Activated T-helper 1 cell treated with anti-CD3 and anti-CD28 coated beads, Interleukin-12 subunit alpha, Interleukin-12 subunit beta, Interleukin-2, Interleukin-4 antibody, amounts not matched to agents 30 ng/mL and 10 ng/mL and 1 ng/mL, durations not matched to agents 14 hours and 24 hours and 36 hours (primary cell): Measurements from ENCODE around the gene AXIN1. TPM values are rescaled to one million over a fixed set of nuclear protein-coding genes. Genes with fewer than 3 reads are reported as not detected.

Experiments used
- DNase-seq: peaks from one replicate; pipeline ENCODE4 v3.0.0; 2021; ENCODE audit warnings: low spot score
- H3K27ac Mint-ChIP-seq: one replicate; pipeline ENCODE4 v1.8.0; 2021; ENCODE audit warnings: mild to moderate bottlenecking, mixed read lengths
- H3K27me3 Mint-ChIP-seq: one replicate; pipeline ENCODE4 v1.8.0; 2022; ENCODE audit warnings: mild to moderate bottlenecking, moderate library complexity, mixed read lengths; ENCODE audit not compliant: insufficient read depth
- H3K36me3 Mint-ChIP-seq: one replicate; pipeline ENCODE4 v1.8.0; 2021; ENCODE audit warnings: low read depth, mixed read lengths
- H3K4me1 Mint-ChIP-seq: one replicate; pipeline ENCODE4 v1.8.0; 2021; ENCODE audit warnings: low read depth, mixed read lengths
- H3K4me3 Mint-ChIP-seq: one replicate; pipeline ENCODE4 v1.8.0; 2021; ENCODE audit warnings: mild to moderate bottlenecking, moderate library complexity, mixed read lengths
- H3K9me3 Mint-ChIP-seq: one replicate; pipeline ENCODE4 v1.8.0; 2021; ENCODE audit warnings: mixed read lengths
- intact Hi-C: fragments of 100-400 bp; cut with micrococcal nuclease; formaldehyde crosslinking; loops from one replicate; pipeline ENCODE4 v1.15.1; 2024
- total RNA-seq: library from RNA; stranded (reverse); gene quantifications from 2 replicates; pipeline ENCODE4 v1.2.3, GENCODE V29; 2022

AXIN1 gene
- total RNA-seq, 1 donor from 2014 or later, result 30.3 TPM

- intact Hi-C loops, result no loop called here
- Mint-ChIP-seq H3K4me1 (no peaks in the 10 kb centered on the region), H3K36me3 (peaks cover 3% of the 10 kb centered on the region), H3K4me3 (no peak overlapping the region), H3K27ac (no peak overlapping the region), H3K27me3 (no peaks in the 10 kb centered on the region), H3K9me3 (no peaks in the 10 kb centered on the region)
- no peak for DNase-seq
These were observed 48.6 kb downstream of the AXIN1 start for GRCh38 chr16:303760-304505.

DNA sequence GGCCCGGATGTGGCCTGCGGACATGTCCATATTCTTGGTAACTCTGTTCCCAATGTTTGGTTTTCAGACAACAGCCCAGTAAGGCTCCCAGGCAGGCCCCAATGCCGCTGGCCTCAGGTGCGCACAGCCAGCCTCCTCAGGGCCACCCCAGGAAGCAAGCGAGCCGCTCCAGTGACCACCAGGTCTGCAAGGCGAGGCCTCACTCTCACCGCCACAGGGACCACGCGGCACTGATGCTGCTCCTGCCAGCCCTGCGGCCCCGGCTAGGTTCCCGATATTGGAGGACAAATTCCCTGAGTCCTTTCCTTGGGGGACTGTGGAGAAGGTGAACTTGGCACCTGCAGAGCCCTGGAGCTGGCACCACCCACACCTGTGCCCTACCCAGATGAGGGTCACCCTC lies 50.6 kb downstream of the AXIN1 start:
- Mint-ChIP-seq H3K4me1 (no peaks in the 10 kb centered on the region), H3K36me3 (peaks cover 3% of the 10 kb centered on the region), H3K9me3 (no peaks in the 10 kb centered on the region), H3K27ac (no peak overlapping the region), H3K4me3 (no peak overlapping the region), H3K27me3 (no peaks in the 10 kb centered on the region)
- DNase-seq, result no peak
- intact Hi-C loops, result no loop called here

DNA sequence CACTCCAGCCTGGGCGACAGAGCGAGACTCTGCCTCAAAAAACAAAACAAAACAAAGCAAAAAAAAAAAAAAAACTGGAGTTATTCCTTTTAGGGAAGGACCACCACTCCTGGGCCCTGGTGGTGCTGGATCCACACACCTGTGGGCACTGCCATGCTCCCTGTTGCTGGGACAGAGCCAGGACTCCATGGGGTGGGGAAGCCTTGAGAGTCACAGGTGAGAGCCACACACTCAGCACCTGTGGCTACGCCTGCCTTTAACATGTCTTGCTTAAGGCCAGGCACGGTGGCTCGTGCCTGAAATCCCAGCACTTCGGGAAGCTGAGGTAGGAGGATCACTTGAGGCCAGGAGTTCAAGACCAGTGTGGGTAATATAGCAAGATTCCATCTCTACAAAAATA lies 51.3 kb downstream of the AXIN1 start:
- Mint-ChIP-seq H3K4me1 (no peaks in the 10 kb centered on the region), H3K4me3 (no peak overlapping the region), H3K27ac (no peak overlapping the region), H3K9me3 (no peaks in the 10 kb centered on the region), H3K27me3 (no peaks in the 10 kb centered on the region), H3K36me3 (peaks cover 3% of the 10 kb centered on the region)
- intact Hi-C loops, result no loop called here
- no peak for DNase-seq

DNA sequence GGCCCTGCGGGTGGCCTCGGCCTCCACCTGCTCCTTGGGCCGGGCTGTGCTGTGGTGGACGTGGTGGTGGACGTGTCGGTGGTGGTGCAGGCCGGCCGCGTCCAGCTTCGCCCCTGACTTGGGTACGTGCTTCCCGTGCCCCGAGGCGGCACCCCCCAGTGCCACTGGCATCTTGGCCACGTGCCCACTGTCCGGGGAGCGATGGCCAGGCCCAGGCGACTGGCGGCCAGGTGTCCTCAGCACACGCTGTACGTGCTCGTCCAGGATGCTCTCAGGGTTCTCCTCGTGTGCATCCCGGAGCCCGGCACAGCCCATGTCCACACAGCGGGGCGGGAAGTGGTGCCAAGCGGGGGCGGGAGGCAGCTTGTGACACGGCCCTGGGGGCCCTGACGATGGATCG lies 54.7 kb downstream of the AXIN1 start:
- no peak for DNase-seq
- Mint-ChIP-seq H3K9me3 (no peaks in the 10 kb centered on the region), H3K36me3 (peaks cover 2% of the 10 kb centered on the region), H3K4me3 (no peak overlapping the region), H3K27me3 (no peaks in the 10 kb centered on the region), H3K4me1 (no peaks in the 10 kb centered on the region), H3K27ac (no peak overlapping the region)
- intact Hi-C loops, result no loop called here

DNA sequence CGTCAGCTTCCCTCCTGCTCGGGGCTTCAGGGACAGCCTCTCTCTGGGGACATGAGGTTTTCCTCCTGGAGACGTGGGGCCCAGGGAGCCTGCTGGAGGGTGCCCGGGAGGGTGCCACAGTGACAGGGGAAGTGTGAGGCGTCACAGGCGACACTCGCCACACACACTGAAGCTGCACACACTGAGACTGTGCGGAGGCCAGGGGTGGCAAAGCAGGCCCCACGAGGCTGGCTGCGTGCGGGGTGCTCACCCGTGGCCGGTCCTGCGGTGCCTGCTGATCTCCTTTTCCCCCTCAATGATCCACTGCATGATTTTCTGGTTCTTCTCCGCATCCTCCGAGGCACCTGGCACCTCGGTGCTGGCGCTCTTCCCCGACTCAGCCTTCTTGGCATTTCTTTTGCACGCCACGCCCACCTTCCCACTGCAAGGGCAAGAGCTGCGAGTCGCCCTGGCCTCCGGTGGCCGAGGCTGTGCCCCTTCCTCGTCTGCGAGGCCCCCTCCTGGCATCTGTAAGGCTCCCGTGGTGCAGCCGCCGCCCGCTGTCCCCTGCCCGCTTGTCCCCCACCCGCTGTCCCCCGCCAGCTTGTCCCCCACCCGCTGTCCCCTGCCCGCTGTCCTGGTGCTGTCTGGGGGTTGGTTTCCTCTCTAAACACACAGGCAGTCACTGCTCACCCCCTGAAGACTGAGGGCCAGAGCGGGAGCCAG lies 55.6 kb downstream of the AXIN1 start:
- Mint-ChIP-seq H3K4me3 (no peak overlapping the region), H3K27ac (no peak overlapping the region), H3K9me3 (no peaks in the 10 kb centered on the region), H3K27me3 (no peaks in the 10 kb centered on the region), H3K36me3 (peaks cover 2% of the 10 kb centered on the region), H3K4me1 (no peaks in the 10 kb centered on the region)
- intact Hi-C loops, result no loop called here
- DNase-seq, result no peak

DNA sequence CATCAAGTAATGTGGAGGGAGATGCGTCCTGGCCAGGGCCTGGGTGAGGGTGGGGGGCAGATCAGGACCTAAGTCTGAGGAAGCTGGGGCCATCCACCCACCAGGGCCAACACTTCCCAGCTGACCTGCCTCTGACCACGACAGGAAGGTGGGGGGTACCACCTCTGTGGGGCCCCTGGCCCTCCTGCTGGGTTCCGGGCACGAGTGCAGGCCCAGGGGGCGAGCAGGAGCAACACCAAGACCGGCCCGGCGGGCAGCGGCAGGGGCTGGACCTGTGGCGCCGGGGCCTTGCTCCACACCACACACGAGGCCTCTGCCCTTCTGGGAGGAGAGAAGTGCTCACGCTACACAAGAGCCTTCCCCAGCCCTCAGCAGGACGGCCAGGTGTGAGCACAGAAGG lies 56.2 kb downstream of the AXIN1 start:
- Mint-ChIP-seq H3K4me3 (no peak overlapping the region), H3K27ac (no peak overlapping the region), H3K27me3 (no peaks in the 10 kb centered on the region), H3K9me3 (no peaks in the 10 kb centered on the region), H3K4me1 (no peaks in the 10 kb centered on the region), H3K36me3 (peaks cover 2% of the 10 kb centered on the region)
- no peak for DNase-seq
- intact Hi-C loops, result no loop called here

GRCh38 chr16:293043-293775 lies 59.3 kb downstream of the AXIN1 start:
- intact Hi-C loops, result no loop called here
- H3K4me1 Mint-ChIP-seq, result no peaks in the 10 kb centered on the region
- DNase-seq, result no peak
- no peaks in the 10 kb centered on the region for H3K27me3 Mint-ChIP-seq
- no peak overlapping the region for H3K27ac Mint-ChIP-seq
- H3K36me3 Mint-ChIP-seq, result peaks cover 2% of the 10 kb centered on the region
- H3K9me3 Mint-ChIP-seq, result no peaks in the 10 kb centered on the region
- H3K4me3 Mint-ChIP-seq, result no peak overlapping the region

DNA sequence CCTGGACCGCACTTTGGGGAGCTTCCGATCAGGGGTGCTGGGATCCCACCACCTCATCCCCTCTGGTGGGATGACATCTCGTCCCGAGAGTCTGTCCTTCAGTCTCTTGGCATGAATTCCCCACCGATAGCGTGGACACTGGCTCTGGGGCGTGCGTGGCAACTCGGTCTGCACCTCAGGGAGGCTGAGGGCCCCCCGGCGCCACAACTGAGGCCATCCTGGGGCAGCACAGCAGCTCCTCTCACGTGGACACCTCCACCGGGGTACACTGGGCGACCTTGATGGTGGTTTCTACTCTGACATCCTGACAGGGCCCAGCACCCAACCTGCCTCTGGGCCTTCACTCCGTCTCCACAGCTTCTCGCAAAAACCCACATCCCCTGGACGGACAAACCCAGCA lies 61.0 kb downstream of the AXIN1 start:
- Mint-ChIP-seq H3K4me3 (no peak overlapping the region), H3K9me3 (no peaks in the 10 kb centered on the region), H3K27me3 (no peaks in the 10 kb centered on the region), H3K27ac (no peak overlapping the region), H3K36me3 (peaks cover 2% of the 10 kb centered on the region), H3K4me1 (no peaks in the 10 kb centered on the region)
- DNase-seq, result no peak
- intact Hi-C loops, result no loop called here

- Mint-ChIP-seq H3K36me3 (peaks cover 2% of the 10 kb centered on the region), H3K4me1 (no peaks in the 10 kb centered on the region), H3K27ac (no peak overlapping the region), H3K27me3 (no peaks in the 10 kb centered on the region), H3K9me3 (no peaks in the 10 kb centered on the region), H3K4me3 (no peak overlapping the region)
- intact Hi-C loops, result no loop called here
- DNase-seq, result no peak
These were observed 61.7 kb downstream of the AXIN1 start for GRCh38 chr16:290681-291405.

DNA sequence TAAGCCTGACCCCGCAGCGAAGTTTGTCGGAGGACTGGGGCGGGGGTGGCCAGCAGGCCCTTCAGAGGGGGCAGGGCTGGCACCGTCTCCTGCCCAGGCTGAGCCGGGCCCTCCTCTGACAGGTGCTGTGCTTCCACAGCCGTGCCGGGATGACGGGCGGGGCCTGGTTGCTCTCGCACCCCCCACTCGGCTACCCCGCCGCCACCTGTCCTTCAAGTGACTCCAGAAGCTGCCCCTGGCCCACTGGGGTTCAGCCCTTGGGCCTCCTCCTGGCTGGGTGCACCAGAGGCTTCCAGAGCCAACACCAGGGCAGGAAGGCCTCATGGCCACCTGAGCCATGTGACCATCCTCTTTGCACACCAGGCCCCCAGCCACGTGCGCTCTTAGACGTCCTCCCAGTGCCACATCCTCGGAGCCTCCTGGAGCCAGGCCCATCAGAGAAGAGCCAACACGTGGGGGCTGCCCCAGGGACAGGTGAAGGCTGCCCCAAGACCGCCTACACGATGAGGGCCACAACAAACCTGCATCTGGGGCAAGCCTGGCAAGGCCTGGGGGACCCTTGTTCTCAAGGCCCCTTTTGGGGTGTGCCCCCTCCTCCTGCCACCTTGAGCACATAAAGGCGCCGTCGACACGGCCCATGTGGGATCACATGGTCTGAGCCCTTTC lies 62.4 kb downstream of the AXIN1 start:
- Mint-ChIP-seq H3K27me3 (no peaks in the 10 kb centered on the region), H3K36me3 (peaks cover 2% of the 10 kb centered on the region), H3K27ac (no peak overlapping the region), H3K4me3 (no peak overlapping the region), H3K9me3 (no peaks in the 10 kb centered on the region), H3K4me1 (no peaks in the 10 kb centered on the region)
- intact Hi-C loops, result no loop called here
- no peak for DNase-seq

DNA sequence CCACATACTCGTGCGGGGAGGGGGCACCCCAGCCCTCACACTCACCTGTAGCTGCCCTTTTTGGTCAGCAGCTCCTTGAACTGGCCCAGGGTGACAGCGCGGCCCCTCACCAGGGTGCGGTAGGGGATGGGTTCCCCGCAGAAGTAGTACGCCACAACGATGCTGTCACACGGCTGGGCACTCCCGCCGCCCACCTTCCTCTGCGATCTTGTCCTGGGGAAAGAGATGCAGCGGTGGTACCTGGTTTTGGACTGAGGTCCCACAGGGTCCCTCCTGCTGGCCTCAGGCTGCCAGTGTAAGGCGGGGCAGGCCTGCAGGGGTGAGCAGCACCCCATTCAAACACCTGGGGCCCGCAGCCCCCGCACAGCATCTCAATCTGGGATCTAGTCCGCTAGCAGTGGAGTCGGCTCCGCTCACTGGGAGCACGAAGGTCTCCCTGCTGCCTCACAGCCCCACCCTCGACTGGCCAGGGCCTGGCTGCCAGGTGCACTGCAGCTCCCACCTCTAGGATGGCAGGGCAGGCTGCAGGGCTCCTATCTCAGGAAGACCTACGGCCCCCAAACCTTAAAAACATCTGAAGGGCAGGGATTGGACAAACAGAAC lies 63.0 kb downstream of the AXIN1 start:
- Mint-ChIP-seq H3K27me3 (no peaks in the 10 kb centered on the region), H3K36me3 (peaks cover 2% of the 10 kb centered on the region), H3K9me3 (no peaks in the 10 kb centered on the region), H3K27ac (no peak overlapping the region), H3K4me3 (no peak overlapping the region), H3K4me1 (no peaks in the 10 kb centered on the region)
- intact Hi-C loops, result no loop called here
- no peak for DNase-seq
